NOMO-1 (cell line): Measurements from ENCODE around the gene PRR22.
A peak's percentile ranks its signal among the peaks of the same experiment; 100 is the strongest.

Source experiments
- DNase-seq, 2 experiments: peaks; one replicate each; lab custom pipeline; 2025; ENCODE audit not compliant: unreplicated experiment in 2 of 2; lab: John Stamatoyannopoulos, UW

The PRR22 gene

GRCh38 chr19:5784581-5785147, at the start of gene PRR22:
PRR22 (minus strand) TSS chr19:5784746; CDS start chr19:5784660, 86 bp downstream.
- no peak for DNase-seq

- no peak for DNase-seq
Measured at GRCh38 chr19:5832527-5833216, 48.1 kb upstream of the PRR22 start.

GRCh38 chr19:5832061-5832460, 47.5 kb upstream of the PRR22 start:
- no peak for DNase-seq

- no peak for DNase-seq
Measured at GRCh38 chr19:5831159-5831558, 46.6 kb upstream of the PRR22 start.

- no peak for DNase-seq
Measured at GRCh38 chr19:5829567-5830310, 45.2 kb upstream of the PRR22 start.

GRCh38 chr19:5828661-5829566, 44.4 kb upstream of the PRR22 start:
- DNase-seq: no peak

GRCh38 chr19:5827891-5828660, 43.5 kb upstream of the PRR22 start:
- DNase-seq: peak; percentile 96 to 97

GRCh38 chr19:5827342-5827890, 42.9 kb upstream of the PRR22 start:
- DNase-seq: no peak

GRCh38 chr19:5826531-5827341, 42.2 kb upstream of the PRR22 start:
- peak; percentile 13 to 43 for DNase-seq

GRCh38 chr19:5825178-5825577, 40.6 kb upstream of the PRR22 start:
- DNase-seq: no peak

- no peak for DNase-seq
Measured at GRCh38 chr19:5824751-5825150, 40.2 kb upstream of the PRR22 start.

- DNase-seq: no peak
Measured at GRCh38 chr19:5823579-5824281, 39.2 kb upstream of the PRR22 start.

- DNase-seq: no peak
Measured at GRCh38 chr19:5822181-5822844, 37.8 kb upstream of the PRR22 start.

GRCh38 chr19:5821521-5822180, 37.1 kb upstream of the PRR22 start:
- no peak for DNase-seq

- no peak for DNase-seq
Measured at GRCh38 chr19:5820785-5821184, 36.2 kb upstream of the PRR22 start.

- DNase-seq: no peak
Measured at GRCh38 chr19:5818594-5818993, 34.0 kb upstream of the PRR22 start.

GRCh38 chr19:5817218-5817617, 32.7 kb upstream of the PRR22 start:
- DNase-seq: no peak
